GM18909 (cell line): Measurements from ENCODE around the gene DSE.

Experiments used
- ATAC-seq: cut with Tn5 transposase; IDR thresholded peaks from one replicate; pipeline ENCODE4 v1.9.1; 2021; ENCODE audit warnings: mild to moderate bottlenecking; ENCODE audit not compliant: unreplicated experiment, poor library complexity

DSE gene

DNA sequence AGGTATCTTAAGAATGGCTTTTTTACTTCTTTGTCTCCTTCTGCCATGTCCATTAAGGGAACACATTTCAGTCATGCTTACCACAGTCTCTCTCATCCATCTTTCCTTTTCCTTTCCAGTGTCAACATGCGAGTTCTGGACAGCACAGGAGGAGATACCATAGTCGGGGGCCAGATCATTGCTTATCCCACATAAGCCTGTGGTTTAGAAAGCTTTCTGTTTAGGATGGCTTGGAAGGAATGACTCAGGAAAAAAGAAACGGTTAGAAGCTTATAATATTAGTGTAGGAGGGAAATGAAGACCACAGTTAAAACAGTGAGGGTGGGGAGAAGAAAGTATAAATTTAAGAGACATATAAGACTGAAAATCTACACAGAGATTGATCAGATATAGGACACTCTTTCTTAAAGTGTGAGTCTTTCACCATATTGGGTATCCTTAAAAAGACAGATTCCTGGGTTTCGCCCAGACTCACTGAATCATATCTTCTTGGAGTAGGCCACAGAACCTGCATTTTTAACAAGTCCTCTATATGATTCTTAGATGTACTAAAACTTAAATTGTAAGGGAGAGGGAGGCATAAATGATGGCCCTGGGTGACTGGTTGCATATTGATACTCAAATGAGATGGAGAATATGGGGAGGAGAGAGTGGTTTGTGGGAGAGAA lies 36.1 kb downstream of the DSE start:
- ATAC-seq: no peak

DNA sequence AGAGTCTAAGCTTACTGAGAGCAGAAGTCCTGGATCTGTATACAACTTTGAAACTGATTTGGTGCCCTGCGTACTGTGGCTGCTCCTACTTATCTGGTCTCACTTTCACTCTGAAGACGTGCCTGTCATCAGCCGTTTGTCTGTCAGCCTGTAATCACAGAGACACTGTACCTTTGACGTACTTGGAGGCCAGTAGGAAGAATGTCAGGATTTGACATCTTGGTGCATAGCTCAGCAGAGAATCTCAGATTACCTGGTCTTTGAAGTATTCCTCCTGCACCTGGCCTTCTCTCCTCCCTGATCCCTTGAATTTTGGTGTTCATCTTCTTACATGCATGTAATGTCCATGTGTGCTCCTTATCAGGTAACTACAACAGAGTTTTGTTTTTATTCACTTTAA lies 37.7 kb downstream of the DSE start:
- no peak for ATAC-seq

DNA sequence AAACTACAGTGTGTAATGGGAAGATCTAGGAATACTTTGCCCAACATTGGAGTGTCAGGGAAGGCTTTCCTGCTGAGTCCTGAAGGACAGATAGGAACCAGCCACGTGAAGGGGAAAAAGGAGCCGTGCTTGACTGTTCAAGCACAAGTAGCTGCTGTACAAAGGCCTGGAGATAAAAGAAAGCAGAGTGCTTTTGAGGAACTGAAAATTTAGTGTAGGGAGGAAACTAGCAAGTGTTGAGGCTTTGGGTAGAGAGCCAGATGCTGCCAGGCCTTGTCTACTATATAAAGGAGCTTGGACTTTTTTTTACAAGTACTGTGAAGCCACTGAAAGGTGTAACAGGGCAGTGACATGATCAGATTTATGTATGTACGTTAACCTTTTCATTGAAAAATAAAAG lies 39.0 kb downstream of the DSE start:
- peak; percentile 83 for ATAC-seq

DNA sequence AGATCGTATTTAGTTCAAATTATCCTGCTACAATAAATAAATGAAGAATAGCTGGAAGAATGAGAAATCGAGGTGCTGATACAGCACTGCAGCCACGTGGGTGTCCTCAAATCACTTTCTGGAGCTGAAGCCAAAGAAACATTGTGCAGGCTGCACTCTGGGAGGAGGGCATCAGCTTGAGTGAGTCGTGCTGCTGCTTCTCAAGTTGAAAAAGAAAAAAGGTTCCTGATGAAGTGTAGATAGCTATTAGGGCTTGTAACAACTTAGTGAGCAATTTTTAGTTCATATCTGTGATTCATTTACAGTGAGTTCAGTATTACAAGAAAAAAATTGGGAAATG lies 40.5 kb downstream of the DSE start:
- no peak for ATAC-seq

DNA sequence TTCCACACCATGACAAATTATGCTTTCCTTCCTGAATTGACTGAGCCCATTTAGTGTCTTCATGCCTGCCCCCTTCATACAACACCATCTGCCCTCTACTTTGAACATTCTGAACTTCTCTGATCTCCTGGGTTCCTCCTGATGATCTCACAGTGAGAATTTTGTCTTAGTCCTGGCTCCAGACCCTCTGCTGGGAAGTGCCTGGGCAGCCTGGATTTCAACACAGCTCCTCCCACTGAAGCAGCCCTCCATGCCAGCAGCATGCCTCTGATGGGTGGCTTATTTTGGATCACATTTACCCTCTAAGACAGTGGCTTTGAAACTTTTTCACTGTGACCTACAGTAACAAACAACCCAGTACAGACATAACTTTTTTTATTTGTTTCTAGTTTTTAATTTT lies 41.5 kb downstream of the DSE start:
- no peak for ATAC-seq

DNA sequence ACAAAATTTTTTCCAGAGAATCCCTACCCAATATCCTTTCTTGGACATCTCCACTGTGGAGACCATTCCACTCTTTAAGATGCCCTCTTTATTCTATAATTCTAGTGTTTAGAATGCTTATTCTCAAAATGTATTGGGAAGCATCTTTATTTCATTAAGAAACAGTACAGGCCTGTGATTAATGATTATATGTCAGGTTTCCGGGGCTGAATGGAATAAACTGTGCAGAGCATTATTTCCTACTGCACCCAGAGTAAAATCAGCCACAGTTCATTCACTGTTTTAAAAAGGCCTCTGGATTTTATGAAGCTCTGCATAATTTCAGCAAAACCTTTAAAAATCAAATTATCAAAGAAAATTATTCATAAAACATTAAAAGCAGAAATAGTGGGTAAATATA lies 42.6 kb downstream of the DSE start:
- no peak for ATAC-seq

DNA sequence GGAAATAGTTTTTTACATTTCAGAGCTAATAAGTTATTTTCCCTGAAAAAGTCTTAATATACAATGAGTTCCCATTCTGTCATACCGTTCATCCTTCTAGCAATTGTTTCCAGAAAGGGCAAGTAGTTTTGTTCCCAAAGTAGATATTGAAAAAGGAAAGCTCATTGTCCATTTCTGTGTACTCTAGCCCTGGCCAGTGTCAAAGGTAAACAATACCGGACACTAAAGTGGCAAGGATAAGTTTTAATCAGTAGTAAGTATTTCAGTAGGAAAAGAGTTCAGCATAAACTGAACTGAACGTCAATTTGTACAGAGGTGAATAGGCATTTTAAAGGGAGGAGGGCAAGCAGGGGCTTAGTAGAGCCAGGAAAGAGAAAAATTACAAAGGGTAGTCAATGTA lies 46.9 kb downstream of the DSE start:
- ATAC-seq: no peak

DNA sequence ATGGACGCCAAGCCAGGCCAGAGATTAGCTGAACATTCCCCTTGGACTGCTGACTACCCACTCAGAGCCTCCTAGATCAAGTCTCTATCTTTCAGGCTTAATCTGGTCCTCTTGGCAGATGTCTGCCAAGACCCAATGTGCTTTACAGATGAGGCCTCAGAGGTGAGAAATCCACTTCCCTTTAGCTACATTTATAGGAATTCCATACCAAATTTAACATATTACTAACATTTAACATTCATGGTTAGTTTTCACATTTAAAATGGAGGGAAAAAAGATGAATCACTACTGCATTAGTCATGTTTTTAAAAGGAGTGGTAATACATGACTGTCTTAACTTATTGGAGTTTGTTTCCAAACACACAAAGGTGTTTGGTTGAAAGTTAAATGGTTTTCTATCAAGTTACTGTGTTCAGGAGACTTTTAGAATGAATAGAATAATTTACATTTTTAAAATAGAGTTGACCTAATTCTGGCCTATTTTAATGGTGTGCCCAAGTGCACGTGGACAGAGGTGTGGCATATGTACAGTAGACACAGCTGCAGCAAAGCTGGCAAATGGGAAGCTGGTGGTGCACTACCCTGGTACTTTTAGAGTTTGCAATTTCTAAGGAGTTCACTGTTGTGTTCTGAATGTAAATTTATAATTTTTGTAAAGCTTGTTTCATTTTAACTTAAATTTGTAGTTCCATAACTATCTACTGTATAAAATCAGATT lies 48.5 kb downstream of the DSE start:
- ATAC-seq: no peak

DNA sequence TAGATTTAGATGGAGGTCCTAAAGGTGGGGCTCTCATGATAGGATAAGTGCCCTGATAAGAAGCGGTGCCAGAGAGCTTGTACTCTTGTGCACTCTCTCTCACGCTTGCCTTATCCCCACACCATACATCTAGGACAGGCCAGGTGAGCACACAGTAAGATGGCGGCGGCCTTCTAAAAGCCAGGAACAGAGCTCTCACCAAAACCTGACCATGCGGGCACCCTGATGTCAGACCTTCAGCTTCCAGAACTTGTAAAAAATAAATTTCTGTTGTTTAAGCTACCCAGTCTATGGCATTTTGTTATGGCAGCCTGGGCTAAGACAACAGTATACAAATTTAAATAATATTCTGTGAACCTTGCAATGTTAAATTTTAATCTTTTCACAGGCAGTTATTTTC lies 49.6 kb downstream of the DSE start:
- ATAC-seq: no peak

DNA sequence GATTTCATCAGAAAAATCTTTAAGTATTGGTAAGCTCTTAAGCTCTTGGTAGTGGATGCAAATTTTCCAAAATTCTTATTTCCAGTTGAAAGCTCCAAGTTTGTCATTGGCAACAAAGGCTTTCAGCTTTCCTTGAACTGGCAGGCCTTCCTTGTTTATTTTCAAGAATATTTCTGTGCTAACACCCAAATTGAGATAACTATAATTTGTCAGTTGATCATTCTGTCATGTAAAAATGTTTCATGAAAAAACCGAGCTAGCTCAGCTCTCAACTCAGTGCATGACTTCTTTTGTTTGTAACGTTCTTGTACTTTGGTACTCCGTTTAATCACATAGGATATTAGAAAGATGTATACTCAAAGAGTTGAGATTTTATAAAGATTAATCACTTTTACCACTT lies 51.5 kb downstream of the DSE start:
- ATAC-seq: no peak

DNA sequence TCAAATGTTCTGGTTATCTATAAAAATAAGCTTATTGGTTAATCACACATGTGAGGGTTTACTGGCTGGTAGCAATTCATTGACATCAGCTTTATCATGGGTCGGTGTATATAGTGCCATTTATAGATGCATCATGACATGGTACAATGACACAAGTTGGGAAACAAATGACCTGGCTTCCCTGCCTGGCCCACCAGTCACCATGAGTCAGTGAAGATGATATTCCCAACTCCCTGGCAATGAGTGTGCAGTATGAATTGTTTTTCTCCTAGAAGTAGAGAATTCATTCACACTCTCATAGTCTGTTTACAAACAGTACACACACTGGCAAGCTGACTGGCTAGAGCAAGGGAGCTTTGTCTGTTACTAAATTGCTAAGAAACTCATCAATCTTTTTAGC lies 53.3 kb downstream of the DSE start:
- ATAC-seq: no peak

DNA sequence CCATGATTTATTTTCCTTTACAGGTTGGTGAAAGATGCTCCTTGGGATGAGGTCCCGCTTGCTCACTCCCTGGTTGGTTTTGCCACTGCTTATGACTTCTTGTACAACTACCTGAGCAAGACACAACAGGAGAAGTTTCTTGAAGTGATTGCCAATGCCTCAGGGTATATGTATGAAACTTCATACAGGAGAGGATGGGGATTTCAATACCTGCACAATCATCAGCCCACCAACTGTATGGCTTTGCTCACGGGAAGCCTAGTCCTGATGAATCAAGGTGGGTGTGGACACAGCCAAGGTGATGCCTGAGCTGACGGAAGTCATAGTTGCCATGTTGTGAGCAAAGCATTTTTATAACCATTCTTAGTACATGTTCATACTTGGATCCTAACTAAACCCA lies 55.8 kb downstream of the DSE start:
- no peak for ATAC-seq

DNA sequence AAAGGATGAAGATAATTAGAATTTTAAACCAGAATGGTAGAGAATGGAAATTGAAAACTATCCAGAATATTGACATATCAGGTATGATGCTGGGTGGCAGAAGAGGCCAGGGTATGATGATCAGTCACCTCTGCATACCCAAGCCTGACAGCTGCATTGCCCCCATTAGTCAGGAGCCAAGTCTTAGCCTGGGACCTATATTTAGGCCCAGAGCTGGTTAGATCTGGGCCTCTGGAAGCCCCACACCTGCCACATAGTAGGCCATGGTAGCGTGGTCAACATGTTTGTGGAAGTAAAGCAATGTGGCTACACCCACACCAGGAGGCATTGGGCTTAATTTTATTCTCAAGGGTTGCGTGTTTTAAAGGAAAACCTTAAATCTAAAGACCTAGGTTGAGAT lies 58.4 kb downstream of the DSE start:
- ATAC-seq: no peak

DNA sequence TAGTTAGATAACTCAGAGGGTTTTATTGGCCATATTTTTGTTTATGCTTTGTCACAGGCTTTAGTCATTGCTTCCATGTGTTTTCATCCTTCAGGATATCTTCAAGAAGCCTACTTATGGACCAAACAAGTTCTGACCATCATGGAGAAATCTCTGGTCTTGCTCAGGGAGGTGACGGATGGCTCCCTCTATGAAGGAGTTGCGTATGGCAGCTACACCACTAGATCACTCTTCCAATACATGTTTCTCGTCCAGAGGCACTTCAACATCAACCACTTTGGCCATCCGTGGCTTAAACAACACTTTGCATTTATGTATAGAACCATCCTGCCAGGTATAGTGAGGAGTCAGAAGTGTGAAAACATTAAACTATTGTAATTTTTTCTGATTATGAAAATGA lies 60.1 kb downstream of the DSE start:
- no peak for ATAC-seq

DNA sequence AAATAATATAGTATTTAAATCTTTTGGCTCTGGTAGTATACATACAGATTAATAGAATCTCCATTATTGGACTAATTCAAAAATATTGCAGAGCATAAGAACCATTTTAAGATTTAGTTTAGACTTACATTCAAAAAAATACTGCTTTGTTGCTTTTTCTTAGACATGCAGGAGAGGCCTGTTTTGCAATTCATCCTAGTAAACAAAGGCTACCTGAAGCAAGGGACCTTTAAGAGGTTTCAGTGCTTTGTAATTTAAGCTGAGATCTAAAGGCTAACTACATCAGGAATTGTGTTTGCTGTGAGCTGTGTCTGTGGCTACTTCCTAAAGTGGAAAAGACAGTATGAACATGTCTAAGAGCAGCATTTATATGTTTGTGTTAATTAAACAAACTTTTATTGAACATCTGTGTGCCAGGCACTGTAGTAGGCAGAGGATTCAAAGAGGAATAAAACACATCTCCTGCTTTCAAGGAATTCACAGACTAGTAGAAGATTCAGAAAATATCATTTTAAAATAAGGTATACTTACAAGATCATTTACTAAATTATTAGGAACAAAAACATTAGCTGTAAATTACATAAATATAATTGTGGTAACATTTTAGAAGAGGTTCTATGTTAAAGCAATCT lies 61.3 kb downstream of the DSE start:
- ATAC-seq: no peak

DNA sequence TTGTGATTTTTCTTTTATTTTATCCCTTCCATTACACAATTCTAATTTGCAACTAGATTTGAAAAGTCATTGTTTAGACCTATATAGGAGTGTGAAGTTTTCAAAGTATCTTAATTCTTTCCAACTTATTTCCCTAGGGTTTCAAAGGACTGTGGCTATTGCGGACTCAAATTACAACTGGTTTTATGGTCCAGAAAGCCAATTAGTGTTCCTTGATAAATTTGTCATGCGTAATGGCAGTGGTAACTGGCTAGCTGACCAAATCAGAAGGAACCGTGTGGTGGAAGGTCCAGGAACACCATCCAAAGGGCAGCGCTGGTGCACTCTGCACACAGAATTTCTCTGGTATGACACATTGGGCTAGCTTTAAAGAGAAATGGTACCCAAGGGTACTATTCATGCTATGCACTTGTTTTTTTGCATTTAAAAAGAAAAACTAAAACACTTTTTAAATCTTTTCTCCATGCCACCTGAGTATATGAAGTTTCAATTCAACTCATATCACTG lies 62.5 kb downstream of the DSE start:
- ATAC-seq: no peak

DNA sequence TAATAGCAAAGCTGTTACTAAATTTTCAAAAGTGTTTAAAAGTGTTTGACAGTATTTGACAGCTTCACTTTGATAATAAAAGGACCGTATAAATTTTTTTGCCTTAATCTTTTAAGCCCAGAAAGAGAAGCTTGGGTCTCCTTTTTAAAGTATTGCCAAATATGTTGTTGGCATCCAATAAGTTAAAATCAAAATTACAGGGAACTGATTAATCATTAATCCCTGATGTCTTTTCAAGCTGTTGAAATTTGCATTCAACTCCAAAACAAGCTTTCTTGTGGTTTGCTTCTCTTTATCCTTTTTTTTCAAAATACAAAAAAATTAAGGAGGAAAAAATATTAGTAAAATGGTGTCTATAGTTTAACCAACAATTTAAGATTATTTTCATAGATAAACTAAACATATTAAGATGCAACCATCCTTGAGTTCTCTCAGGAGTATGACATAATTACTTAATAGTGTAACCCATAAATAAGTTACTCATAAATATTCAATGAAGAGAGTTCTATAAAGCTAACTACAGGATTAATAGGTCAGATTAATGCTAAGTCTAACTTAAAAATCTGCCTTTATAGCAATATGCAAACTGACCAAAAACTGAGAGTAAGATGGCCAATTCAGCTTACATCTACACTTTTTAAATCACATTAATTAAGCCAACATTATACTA lies 63.4 kb downstream of the DSE start:
- ATAC-seq: peak; percentile 55

DNA sequence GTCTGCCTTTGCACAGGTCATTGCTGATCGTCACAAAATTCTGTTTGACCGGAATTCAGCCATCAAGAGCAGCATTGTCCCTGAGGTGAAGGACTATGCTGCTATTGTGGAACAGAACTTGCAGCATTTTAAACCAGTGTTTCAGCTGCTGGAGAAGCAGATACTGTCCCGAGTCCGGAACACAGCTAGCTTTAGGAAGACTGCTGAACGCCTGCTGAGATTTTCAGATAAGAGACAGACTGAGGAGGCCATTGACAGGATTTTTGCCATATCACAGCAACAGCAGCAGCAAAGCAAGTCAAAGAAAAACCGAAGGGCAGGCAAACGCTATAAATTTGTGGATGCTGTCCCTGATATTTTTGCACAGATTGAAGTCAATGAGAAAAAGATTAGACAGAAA lies 65.8 kb downstream of the DSE start:
- ATAC-seq: no peak

DNA sequence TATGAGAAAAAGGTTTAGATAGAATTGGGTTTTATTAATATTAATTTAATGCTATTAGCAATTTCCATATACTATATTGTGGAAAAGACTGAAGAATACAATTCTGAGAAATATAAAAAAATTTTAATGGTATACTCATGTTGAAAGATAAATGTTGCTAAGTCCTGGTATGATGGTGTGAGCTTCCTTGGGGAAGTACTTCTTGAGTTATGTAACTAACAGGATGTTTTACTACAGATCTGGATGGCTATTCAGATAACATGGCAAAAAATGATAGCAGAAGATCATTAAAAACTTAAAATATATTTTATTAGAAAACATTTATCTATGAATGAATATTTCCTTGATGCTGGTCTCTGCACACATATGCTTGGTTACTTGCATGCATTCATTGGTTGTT lies 66.9 kb downstream of the DSE start:
- ATAC-seq: no peak

DNA sequence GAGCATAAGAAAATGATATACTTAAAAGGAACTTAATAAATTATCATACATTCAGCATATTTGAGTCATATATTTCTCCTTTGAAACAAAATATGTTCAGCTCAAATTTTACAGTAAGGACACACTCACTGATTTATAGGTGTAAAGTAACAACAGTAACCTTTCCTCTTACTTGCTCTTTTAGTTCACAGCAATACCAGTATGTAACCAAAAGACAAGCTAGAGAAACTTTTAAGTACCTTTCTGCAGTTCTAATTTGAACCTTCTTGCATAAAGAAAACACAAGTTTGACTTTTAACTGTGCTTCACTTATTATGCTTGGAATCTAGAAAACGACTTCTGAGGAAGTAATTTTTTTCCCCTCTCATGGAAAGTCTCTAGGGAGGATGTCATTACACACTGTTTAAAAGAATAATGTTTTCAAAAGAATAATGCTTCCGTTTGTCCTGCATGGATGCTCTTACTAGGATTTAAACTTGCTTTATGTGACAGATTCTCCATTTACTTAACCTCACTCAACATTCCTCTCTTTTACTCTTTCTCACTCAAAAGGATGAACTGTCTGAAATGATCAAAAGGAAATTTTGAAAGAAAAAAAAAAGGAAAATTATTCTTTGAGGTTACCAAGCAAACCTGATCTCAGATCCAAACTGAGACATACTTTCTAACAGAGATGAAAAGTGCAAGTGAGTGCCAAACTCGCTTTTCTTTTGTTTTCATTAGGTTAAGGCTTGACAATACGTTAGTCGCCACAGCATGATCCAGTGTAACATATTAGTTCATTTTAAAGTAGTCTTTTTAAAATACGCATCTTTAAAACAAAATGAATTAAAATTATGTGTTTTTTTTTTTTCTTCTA lies 68.1 kb downstream of the DSE start:
- ATAC-seq: no peak
